Measurements from ENCODE around the gene NUP85. TPM values are rescaled to one million over a fixed set of nuclear protein-coding genes. Genes with fewer than 3 reads are reported as not detected.

NUP85 gene
- total RNA-seq, 1 donor from 2014 or later, result 28.1 TPM

Other genes starting within 250 kb of the NUP85 start
- gene HID1, start 232.9 kb upstream of the NUP85 start, total RNA-seq, result 17.1 TPM
- gene CDR2L, start 218.0 kb upstream of the NUP85 start, total RNA-seq, result 3.3 TPM
- 12.6 TPM for gene MRPL58, start 193.0 kb upstream of the NUP85 start, total RNA-seq
- gene ATP5PD, start 158.7 kb upstream of the NUP85 start, total RNA-seq, result 106 TPM
- 28.9 TPM for gene KCTD2, start 158.5 kb upstream of the NUP85 start, total RNA-seq
- gene SLC16A5, start 117.7 kb upstream of the NUP85 start, total RNA-seq, result 1.2 TPM
- 2.4 TPM for gene ARMC7, start 95.7 kb upstream of the NUP85 start, total RNA-seq
- gene NT5C, start 73.9 kb upstream of the NUP85 start, total RNA-seq, result 20.8 TPM
- 538 TPM for gene JPT1, start 51.2 kb upstream of the NUP85 start, total RNA-seq
- 181 TPM for gene SUMO2, start 22.7 kb upstream of the NUP85 start, total RNA-seq
- 15.1 TPM for gene GGA3, start 55.9 kb downstream of the NUP85 start, total RNA-seq
- 37.1 TPM for gene MRPS7, start 56.2 kb downstream of the NUP85 start, total RNA-seq
- gene MIF4GD, start 65.6 kb downstream of the NUP85 start, total RNA-seq, result 8.2 TPM
- gene SLC25A19, start 83.8 kb downstream of the NUP85 start, total RNA-seq, result 6.9 TPM
- gene GRB2, start 200.0 kb downstream of the NUP85 start, total RNA-seq, result 159 TPM